Body of pancreas (tissue), 4 donors: ENCODE measurements around the gene PDIA4.

Source experiments
- POLR2A ChIP-seq, 3 donors: fragments of 450-650 bp; IDR thresholded peaks; one replicate each; pipeline ENCODE4 v1.6.1; 2016; ENCODE audit warnings: antibody characterized with exemption in 3 of 3, mild to moderate bottlenecking in 2 of 3
- TF ChIP-seq, protein P1 (sequence below), 7 experiments: fragments of 450-650 bp in 4 of 7; fragments of 200-600 bp in 3 of 7; sonication (generic) in 3 of 7; IDR thresholded peaks; one replicate each; pipeline ENCODE4 v1.5.1; 2016 to 2019; ENCODE audit warnings: antibody characterized with exemption in 7 of 7

- TF ChIP-seq, protein P1, sequence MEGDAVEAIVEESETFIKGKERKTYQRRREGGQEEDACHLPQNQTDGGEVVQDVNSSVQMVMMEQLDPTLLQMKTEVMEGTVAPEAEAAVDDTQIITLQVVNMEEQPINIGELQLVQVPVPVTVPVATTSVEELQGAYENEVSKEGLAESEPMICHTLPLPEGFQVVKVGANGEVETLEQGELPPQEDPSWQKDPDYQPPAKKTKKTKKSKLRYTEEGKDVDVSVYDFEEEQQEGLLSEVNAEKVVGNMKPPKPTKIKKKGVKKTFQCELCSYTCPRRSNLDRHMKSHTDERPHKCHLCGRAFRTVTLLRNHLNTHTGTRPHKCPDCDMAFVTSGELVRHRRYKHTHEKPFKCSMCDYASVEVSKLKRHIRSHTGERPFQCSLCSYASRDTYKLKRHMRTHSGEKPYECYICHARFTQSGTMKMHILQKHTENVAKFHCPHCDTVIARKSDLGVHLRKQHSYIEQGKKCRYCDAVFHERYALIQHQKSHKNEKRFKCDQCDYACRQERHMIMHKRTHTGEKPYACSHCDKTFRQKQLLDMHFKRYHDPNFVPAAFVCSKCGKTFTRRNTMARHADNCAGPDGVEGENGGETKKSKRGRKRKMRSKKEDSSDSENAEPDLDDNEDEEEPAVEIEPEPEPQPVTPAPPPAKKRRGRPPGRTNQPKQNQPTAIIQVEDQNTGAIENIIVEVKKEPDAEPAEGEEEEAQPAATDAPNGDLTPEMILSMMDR (IDR thresholded peaks at IDR 0.05) = no peak
- TF ChIP-seq POLR2A (IDR thresholded peaks at IDR 0.05) = no peak
Measured at GRCh38 chr7:149060156-149060555, 31.9 kb upstream of the PDIA4 start.
